Cardiac fibroblast (primary cell): ENCODE data around the gene ANKRD39.

Experiments used
- DNase-seq, 2 donors: peaks; one replicate each; pipeline versions ENCODE4 v3.0.0 to v3.0.0-alpha.2; 2010; ENCODE audit warnings: low read depth in 2 of 2
- H3K4me3 ChIP-seq, 2 donors: replicated peaks in 1 of 2; 1 replicate in 1 of 2; 2 replicates in 1 of 2; pipeline ENCODE4 v1.5.1; 2011; ENCODE audit warnings: low read depth in 2 of 2, low read length in 2 of 2, mild to moderate bottlenecking in 2 of 2, moderate library complexity in 1 of 2
- CTCF ChIP-seq: IDR thresholded peaks from one replicate; pipeline ENCODE4 v1.5.1; 2011; ENCODE audit warnings: low read depth, mild to moderate bottlenecking, low read length, inconsistent platforms

Gene ANKRD39

GRCh38 chr2:96826546-96827278 is 31.1 kb downstream of the ANKRD39 start:
- no peak overlapping the region for H3K4me3 ChIP-seq
- no peak for TF ChIP-seq CTCF
- DNase-seq: no peak

- TF ChIP-seq CTCF: no peak
- H3K4me3 ChIP-seq: no peak overlapping the region
- DNase-seq: no peak
Observed at GRCh38 chr2:96825057-96825456, 32.8 kb downstream of the ANKRD39 start.

GRCh38 chr2:96824079-96824870 is 33.5 kb downstream of the ANKRD39 start:
- DNase-seq: peak; percentile 11 to 74
- H3K4me3 ChIP-seq: no peak overlapping the region
- no peak for TF ChIP-seq CTCF

- DNase-seq: no peak
- TF ChIP-seq CTCF: no peak
- no peak overlapping the region for H3K4me3 ChIP-seq
Observed at GRCh38 chr2:96823198-96823597, 34.6 kb downstream of the ANKRD39 start.

DNA sequence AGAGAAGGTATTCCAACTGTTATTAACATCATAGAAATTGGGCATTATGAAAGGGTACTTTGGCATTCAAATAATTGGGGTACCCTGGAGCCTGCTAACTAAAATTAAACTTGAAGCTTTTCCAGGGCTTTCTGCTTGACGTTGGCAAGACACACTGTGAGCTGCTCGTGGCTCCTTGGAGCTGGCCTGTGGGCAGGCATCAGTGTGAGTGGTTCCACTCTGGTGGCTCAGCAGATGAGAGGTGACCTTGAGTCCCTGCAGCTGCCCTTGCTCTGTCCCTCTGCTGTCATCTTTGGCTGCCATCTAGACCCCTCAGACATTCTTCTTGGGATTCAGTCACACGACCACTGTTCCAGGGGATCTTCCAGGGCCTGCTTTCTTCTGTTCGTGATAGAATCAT is 35.0 kb downstream of the ANKRD39 start:
- H3K4me3 ChIP-seq: no peak overlapping the region
- DNase-seq: no peak
- no peak for TF ChIP-seq CTCF

GRCh38 chr2:96821113-96821675 is 36.6 kb downstream of the ANKRD39 start:
- DNase-seq: no peak
- no peak overlapping the region for H3K4me3 ChIP-seq
- TF ChIP-seq CTCF: no peak
